Measurements from ENCODE around the gene HDAC4.

The HDAC4 gene

DNA sequence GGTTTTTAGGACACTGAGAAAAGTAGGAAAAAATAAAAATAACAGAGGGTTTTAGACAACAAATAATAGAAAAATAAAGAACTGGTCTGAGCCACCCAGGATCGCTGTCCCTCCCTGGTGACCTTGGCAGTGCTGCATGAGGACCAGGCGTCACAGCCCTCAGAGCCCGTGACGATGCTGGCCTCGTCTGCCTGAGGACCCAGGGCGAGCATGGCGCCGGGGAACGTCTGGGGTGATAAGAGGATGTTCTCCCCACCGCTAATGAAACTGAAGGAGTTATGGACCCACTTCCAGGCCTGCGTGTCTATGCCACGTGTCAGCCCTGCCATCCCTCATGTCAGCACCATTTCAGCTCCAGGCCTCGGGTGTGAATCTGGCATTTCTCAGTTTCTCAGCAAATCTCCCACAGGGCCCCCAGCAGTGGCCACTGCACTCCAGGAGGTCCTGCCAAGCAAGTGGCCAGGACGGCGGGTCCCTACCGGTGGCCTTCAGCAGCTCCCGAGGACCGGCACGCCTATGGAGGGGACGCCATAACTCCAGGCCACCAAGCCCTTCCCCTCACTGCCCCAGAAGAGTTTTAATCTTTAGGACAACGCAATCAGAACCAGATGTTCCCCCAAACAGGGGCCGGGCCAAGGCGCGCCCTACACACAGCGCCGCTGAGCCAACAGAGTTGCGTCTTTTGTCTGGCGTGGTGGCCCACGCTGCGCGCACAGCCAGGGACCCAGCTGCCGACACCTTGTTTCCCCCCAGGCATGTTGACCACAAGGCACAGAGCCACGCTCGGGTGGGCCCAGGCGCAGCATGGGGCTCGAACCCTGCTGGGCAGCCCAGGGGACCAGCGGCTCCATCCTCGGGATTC is 373.2 kb downstream of the HDAC4 start:
- H3K9me3 ChIP-seq (ENCODE audit: control insufficient read depth, insufficient read depth, low read depth, low read length) = no peaks in the 10 kb centered on the region
- TF ChIP-seq ZNF394 (tag by site-specific recombination; IDR thresholded peaks at IDR 0.05; ENCODE audit: borderline replicate concordance) = no peak
- TF ChIP-seq GLIS2 (tag by site-specific recombination; IDR thresholded peaks at IDR 0.05) = no peak
- TF ChIP-seq GLI2 (tag by site-specific recombination; IDR thresholded peaks at IDR 0.05; ENCODE audit: borderline replicate concordance, low read depth) = no peak
- TF ChIP-seq FEZF1 (tag by site-specific recombination; IDR thresholded peaks at IDR 0.05) = no peak
- no peak for TF ChIP-seq ZNF624 (tag by site-specific recombination; IDR thresholded peaks at IDR 0.05)
- TF ChIP-seq BCL11A (tag by site-specific recombination; IDR thresholded peaks at IDR 0.05; ENCODE audit: low read depth) = no peak
- TF ChIP-seq, protein P1, sequence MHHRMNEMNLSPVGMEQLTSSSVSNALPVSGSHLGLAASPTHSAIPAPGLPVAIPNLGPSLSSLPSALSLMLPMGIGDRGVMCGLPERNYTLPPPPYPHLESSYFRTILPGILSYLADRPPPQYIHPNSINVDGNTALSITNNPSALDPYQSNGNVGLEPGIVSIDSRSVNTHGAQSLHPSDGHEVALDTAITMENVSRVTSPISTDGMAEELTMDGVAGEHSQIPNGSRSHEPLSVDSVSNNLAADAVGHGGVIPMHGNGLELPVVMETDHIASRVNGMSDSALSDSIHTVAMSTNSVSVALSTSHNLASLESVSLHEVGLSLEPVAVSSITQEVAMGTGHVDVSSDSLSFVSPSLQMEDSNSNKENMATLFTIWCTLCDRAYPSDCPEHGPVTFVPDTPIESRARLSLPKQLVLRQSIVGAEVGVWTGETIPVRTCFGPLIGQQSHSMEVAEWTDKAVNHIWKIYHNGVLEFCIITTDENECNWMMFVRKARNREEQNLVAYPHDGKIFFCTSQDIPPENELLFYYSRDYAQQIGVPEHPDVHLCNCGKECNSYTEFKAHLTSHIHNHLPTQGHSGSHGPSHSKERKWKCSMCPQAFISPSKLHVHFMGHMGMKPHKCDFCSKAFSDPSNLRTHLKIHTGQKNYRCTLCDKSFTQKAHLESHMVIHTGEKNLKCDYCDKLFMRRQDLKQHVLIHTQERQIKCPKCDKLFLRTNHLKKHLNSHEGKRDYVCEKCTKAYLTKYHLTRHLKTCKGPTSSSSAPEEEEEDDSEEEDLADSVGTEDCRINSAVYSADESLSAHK (tag by site-specific recombination; IDR thresholded peaks at IDR 0.05) = no peak
- TF ChIP-seq ZFP69B (tag by site-specific recombination; IDR thresholded peaks at IDR 0.05) = no peak
- TF ChIP-seq, protein P2, sequence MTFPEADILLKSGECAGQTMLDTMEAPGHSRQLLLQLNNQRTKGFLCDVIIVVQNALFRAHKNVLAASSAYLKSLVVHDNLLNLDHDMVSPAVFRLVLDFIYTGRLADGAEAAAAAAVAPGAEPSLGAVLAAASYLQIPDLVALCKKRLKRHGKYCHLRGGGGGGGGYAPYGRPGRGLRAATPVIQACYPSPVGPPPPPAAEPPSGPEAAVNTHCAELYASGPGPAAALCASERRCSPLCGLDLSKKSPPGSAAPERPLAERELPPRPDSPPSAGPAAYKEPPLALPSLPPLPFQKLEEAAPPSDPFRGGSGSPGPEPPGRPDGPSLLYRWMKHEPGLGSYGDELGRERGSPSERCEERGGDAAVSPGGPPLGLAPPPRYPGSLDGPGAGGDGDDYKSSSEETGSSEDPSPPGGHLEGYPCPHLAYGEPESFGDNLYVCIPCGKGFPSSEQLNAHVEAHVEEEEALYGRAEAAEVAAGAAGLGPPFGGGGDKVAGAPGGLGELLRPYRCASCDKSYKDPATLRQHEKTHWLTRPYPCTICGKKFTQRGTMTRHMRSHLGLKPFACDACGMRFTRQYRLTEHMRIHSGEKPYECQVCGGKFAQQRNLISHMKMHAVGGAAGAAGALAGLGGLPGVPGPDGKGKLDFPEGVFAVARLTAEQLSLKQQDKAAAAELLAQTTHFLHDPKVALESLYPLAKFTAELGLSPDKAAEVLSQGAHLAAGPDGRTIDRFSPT (tag by site-specific recombination; IDR thresholded peaks at IDR 0.05) = no peak
- no peak for TF ChIP-seq ZNF510 (tag by site-specific recombination; IDR thresholded peaks at IDR 0.05; ENCODE audit: insufficient replicate concordance)
- TF ChIP-seq ZSCAN23 (tag by site-specific recombination; IDR thresholded peaks at IDR 0.05) = no peak
- no peak for TF ChIP-seq ZNF621 (tag by site-specific recombination; IDR thresholded peaks at IDR 0.05)
- no peak overlapping the region for H3K27ac ChIP-seq (ENCODE audit: extremely low read depth, low read depth, low read length)
- CTCF ChIA-PET = interaction anchor here (0.6 kb wide), 2 partner anchors 311 to 323 kb away, joined by 3 read pairs; no protein-coding TSS in a partner anchor
- POLR2A ChIA-PET = no interaction called here
- H3K4me3 ChIP-seq (ENCODE audit: low read depth, low read length) = no peak overlapping the region
- H3K36me3 ChIP-seq (ENCODE audit: control insufficient read depth in 2 of 2, insufficient read depth in 1 of 2, low read length in 2 of 2) = no peaks in the 10 kb centered on the region
- H3K4me1 ChIP-seq (ENCODE audit: control insufficient read depth, insufficient read depth, low read length) = no peaks in the 10 kb centered on the region

DNA sequence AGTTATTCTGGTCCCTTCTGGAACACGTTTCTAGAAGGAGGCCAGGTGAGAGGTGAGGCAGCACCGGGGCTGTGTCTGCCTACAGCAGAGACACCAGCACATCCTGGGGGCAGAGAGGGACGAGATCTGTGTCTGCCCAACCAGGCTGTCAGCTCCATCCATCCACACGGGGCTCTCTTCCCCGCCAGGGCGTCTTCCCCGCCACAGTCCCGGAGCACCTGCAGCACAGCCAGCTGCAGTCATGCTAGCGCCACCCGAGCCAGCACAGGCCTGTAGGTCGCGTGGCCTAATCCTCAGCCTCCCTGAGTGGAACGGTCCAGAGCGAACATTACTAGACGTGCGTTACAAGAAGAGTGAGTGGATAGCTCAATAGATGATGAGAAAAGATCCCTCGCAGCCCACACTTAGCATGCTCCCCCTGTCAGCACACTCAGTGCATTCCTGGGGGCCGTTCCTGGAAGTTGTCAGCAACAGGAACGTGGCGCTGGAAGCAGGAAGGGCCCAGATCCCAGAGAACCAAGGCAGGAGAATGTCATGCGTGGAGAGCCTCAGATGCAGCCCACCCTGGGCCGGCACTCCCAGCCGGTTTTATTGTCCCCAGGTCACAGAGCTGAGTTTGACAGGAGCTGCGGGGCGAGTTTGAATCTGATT is 374.0 kb downstream of the HDAC4 start:
- H3K4me3 ChIP-seq (ENCODE audit: low read depth, low read length) = no peak overlapping the region
- ChIA-PET POLR2A (no interaction called here), CTCF (interaction anchor here (0.6 kb wide), 2 partner anchors 312 to 322 kb away, joined by 3 read pairs; no protein-coding TSS in a partner anchor)
- H3K9me3 ChIP-seq (ENCODE audit: control insufficient read depth, insufficient read depth, low read depth, low read length) = no peaks in the 10 kb centered on the region
- no peaks in the 10 kb centered on the region for H3K4me1 ChIP-seq (ENCODE audit: control insufficient read depth, insufficient read depth, low read length)
- no peak overlapping the region for H3K27ac ChIP-seq (ENCODE audit: extremely low read depth, low read depth, low read length)
- H3K36me3 ChIP-seq (ENCODE audit: control insufficient read depth in 2 of 2, insufficient read depth in 1 of 2, low read length in 2 of 2) = no peaks in the 10 kb centered on the region
- no peak for TF ChIP-seq ZNF677 (tag by site-specific recombination; IDR thresholded peaks at IDR 0.05)
- no peak for TF ChIP-seq MZF1 (tag by site-specific recombination; IDR thresholded peaks at IDR 0.05; ENCODE audit: borderline replicate concordance)
- TF ChIP-seq ZNF24 (tag by site-specific recombination; IDR thresholded peaks at IDR 0.05) = no peak
- TF ChIP-seq OVOL3 (tag by site-specific recombination; IDR thresholded peaks at IDR 0.05) = no peak
- TF ChIP-seq, protein P3, sequence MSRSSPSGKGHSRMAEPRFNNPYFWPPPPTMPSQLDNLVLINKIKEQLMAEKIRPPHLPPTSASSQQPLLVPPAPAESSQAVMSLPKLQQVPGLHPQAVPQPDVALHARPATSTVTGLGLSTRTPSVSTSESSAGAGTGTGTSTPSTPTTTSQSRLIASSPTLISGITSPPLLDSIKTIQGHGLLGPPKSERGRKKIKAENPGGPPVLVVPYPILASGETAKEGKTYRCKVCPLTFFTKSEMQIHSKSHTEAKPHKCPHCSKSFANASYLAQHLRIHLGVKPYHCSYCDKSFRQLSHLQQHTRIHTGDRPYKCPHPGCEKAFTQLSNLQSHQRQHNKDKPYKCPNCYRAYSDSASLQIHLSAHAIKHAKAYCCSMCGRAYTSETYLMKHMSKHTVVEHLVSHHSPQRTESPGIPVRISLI (tag by site-specific recombination; IDR thresholded peaks at IDR 0.05) = no peak
- TF ChIP-seq ZNF248 (tag by site-specific recombination; IDR thresholded peaks at IDR 0.05) = no peak
- no peak for TF ChIP-seq HOXC10 (CRISPR knock-in tag; IDR thresholded peaks at IDR 0.05)
- no peak for TF ChIP-seq ZNF626 (tag by site-specific recombination; IDR thresholded peaks at IDR 0.05)
- TF ChIP-seq ZNF555 (tag by site-specific recombination; conservative IDR thresholded peaks at IDR 0.05) = no peak
- TF ChIP-seq ZBTB17 (tag by site-specific recombination; IDR thresholded peaks at IDR 0.05) = no peak
- TF ChIP-seq, protein P4, sequence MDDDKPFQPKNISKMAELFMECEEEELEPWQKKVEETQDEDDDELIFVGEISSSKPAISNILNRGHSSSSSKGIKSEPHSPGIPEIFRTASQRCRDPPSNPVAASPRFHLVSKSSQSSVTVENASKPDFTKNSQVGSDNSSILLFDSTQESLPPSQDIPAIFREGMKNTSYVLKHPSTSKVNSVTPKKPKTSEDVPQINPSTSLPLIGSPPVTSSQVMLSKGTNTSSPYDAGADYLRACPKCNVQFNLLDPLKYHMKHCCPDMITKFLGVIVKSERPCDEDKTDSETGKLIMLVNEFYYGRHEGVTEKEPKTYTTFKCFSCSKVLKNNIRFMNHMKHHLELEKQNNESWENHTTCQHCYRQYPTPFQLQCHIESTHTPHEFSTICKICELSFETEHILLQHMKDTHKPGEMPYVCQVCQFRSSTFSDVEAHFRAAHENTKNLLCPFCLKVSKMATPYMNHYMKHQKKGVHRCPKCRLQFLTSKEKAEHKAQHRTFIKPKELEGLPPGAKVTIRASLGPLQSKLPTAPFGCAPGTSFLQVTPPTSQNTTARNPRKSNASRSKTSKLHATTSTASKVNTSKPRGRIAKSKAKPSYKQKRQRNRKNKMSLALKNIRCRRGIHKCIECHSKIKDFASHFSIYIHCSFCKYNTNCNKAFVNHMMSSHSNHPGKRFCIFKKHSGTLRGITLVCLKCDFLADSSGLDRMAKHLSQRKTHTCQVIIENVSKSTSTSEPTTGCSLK (tag by site-specific recombination; IDR thresholded peaks at IDR 0.05) = no peak
- TF ChIP-seq BCL11B (tag by site-specific recombination; IDR thresholded peaks at IDR 0.05; ENCODE audit: low read depth) = no peak
